OCI-LY7 (cell line): ENCODE results near the gene HS3ST4. TPM values are rescaled to one million over a fixed set of nuclear protein-coding genes. Genes with fewer than 3 reads are reported as not detected.
"Not testable (repeated sequence)": the region's sequence is repeated elsewhere in the genome, so short reads cannot be mapped to it uniquely, and the experiment has no call there.

Experiments
- BruUV-seq: library from RNA; stranded (reverse); fragments of 400-500 nt; replicated peaks from 2 replicates; lab custom pipeline; 2021; lab: Mats Ljungman, UMichigan
- CTCF ChIA-PET: fragments of 300-600 bp; sonication (Branson Sonifier 250); formaldehyde crosslinking; loops from one replicate; lab custom pipeline; 2022; ENCODE audit warnings: antibody characterized with exemption; ENCODE audit not compliant: unreplicated experiment; lab: Charles Lee
- POLR2A ChIA-PET: fragments of 300-600 bp; sonication (Branson Sonifier 250); formaldehyde crosslinking; loops from one replicate; lab custom pipeline; 2022; ENCODE audit warnings: antibody characterized with exemption; lab: Charles Lee
- DNase-seq: peaks from one replicate; pipeline ENCODE4 v3.0.0-alpha.2; 2015; ENCODE audit warnings: low spot score
- H2AFZ ChIP-seq: fragments of 200-600 bp; sonication (generic), shearing (Covaris generic); 2 replicates; pipeline ENCODE4 v1.6.1; 2014; ENCODE audit warnings: mild to moderate bottlenecking, antibody characterized with exemption, low read length, moderate library complexity
- H3K27ac ChIP-seq: fragments of 200-600 bp; sonication (generic); 2 replicates; pipeline ENCODE4 v1.5.1; 2014; ENCODE audit warnings: mixed run types, low read depth, mild to moderate bottlenecking, moderate library complexity, low read length, inconsistent platforms; ENCODE audit not compliant: poor library complexity, severe bottlenecking
- H3K36me3 ChIP-seq: fragments of 200-600 bp; sonication (generic); 2 replicates; pipeline ENCODE4 v1.6.1; 2014; ENCODE audit warnings: mild to moderate bottlenecking, antibody characterized with exemption, low read length, moderate library complexity, mixed read lengths; ENCODE audit not compliant: insufficient read depth
- H3K4me1 ChIP-seq: fragments of 200-600 bp; sonication (generic); 2 replicates; pipeline ENCODE4 v1.5.1; 2014; ENCODE audit warnings: mild to moderate bottlenecking, low read length; ENCODE audit not compliant: insufficient read depth, poor library complexity, severe bottlenecking
- H3K4me2 ChIP-seq: fragments of 200-600 bp; sonication (generic); 2 replicates; pipeline ENCODE4 v1.6.1; 2014; ENCODE audit warnings: mild to moderate bottlenecking, low read length
- H3K4me3 ChIP-seq: fragments of 200-600 bp; sonication (generic); 2 replicates; pipeline ENCODE4 v1.5.1; 2014; ENCODE audit warnings: mild to moderate bottlenecking, low read depth, low read length; ENCODE audit not compliant: poor library complexity, severe bottlenecking
- H3K79me2 ChIP-seq: fragments of 200-600 bp; sonication (generic); 2 replicates; pipeline ENCODE4 v1.6.1; 2016; ENCODE audit warnings: low read depth, mild to moderate bottlenecking, low read length, moderate library complexity, mixed read lengths; ENCODE audit not compliant: insufficient read depth
- H3K9me2 ChIP-seq: fragments of 200-600 bp; sonication (generic); 2 replicates; pipeline ENCODE4 v1.6.1; 2016; ENCODE audit warnings: mild to moderate bottlenecking, low read length, mixed read lengths; ENCODE audit not compliant: insufficient read depth
- H3K9me3 ChIP-seq: fragments of 200-600 bp; sonication (generic); 2 replicates; pipeline ENCODE4 v1.6.1; 2014; ENCODE audit warnings: mild to moderate bottlenecking, mixed run types, low read length, mixed read lengths
- H4K20me1 ChIP-seq: fragments of 200-600 bp; sonication (generic); 2 replicates; pipeline ENCODE4 v1.6.1; 2014; ENCODE audit warnings: mild to moderate bottlenecking, antibody characterized with exemption, low read length, moderate library complexity, mixed read lengths; ENCODE audit not compliant: insufficient read depth
- EZH2phosphoT487 ChIP-seq: fragments of 200-600 bp; sonication (generic); IDR thresholded peaks from 2 replicates; pipeline ENCODE4 v1.6.1; 2018; ENCODE audit warnings: low read depth, borderline replicate concordance, mild to moderate bottlenecking, mixed run types, antibody characterized with exemption, low read length, moderate library complexity, mixed read lengths
- intact Hi-C: fragments of 100-400 bp; cut with micrococcal nuclease; formaldehyde crosslinking; loops from one replicate; pipeline ENCODE4 v1.10.0; 2022; ENCODE audit not compliant: unreplicated experiment
- total RNA-seq, 2 experiments: library from RNA; depleted of rRNA in 1 of 2; stranded (reverse); fragments of >200 nt in 1 of 2; shearing (Covaris generic) in 1 of 2; gene quantifications; 2 replicates each; pipeline ENCODE4 v1.2.3, GENCODE V29; 2014 to 2022
- TF ChIP-seq, protein P1 (sequence below): fragments of 200-600 bp; sonication (generic); conservative IDR thresholded peaks from 2 replicates; pipeline ENCODE4 v1.5.1; 2014; ENCODE audit warnings: mild to moderate bottlenecking, antibody characterized with exemption, low read length, moderate library complexity, mixed read lengths

HS3ST4 gene
- total RNA-seq, 2 experiments from 2014 or later, result not detected

DNA sequence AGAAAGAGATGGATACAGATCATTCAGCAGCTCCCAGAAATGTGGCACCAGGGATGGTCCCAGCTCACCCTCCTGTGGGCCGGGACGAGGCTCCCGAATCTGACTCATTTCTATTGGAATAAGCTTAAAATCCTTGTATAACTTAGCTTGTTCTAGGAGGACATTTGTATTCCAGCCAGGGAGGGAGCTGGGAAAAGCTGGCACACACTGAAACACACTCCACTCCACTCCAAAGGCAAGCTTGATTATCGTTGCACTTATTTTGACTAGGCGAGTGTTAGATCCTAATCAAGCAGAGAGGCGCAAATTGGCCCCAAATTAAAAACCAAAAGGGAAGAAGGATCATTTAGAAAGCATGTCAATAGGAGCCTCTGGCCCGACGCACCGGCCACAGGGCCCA, 339.5 kb downstream of the HS3ST4 start:
- Histone ChIP-seq H3K4me1 (no peaks in the 10 kb centered on the region), H3K9me2 (no peaks in the 10 kb centered on the region), H3K4me2 (no peak overlapping the region), H3K36me3 (no peaks in the 10 kb centered on the region), H3K27ac (no peak overlapping the region), H3K4me3 (no peak overlapping the region), H3K79me2 (no peaks in the 10 kb centered on the region), H4K20me1 (no peaks in the 10 kb centered on the region), H2AFZ (no peak overlapping the region), H3K9me3 (no peaks in the 10 kb centered on the region)
- intact Hi-C loops, result no loop called here
- ChIA-PET CTCF (no interaction called here), POLR2A (no interaction called here)
- BruUV-seq, result no TSS peak
- no peak for DNase-seq
- TF ChIP-seq EZH2phosphoT487, result no peak
- TF ChIP-seq, protein P1, sequence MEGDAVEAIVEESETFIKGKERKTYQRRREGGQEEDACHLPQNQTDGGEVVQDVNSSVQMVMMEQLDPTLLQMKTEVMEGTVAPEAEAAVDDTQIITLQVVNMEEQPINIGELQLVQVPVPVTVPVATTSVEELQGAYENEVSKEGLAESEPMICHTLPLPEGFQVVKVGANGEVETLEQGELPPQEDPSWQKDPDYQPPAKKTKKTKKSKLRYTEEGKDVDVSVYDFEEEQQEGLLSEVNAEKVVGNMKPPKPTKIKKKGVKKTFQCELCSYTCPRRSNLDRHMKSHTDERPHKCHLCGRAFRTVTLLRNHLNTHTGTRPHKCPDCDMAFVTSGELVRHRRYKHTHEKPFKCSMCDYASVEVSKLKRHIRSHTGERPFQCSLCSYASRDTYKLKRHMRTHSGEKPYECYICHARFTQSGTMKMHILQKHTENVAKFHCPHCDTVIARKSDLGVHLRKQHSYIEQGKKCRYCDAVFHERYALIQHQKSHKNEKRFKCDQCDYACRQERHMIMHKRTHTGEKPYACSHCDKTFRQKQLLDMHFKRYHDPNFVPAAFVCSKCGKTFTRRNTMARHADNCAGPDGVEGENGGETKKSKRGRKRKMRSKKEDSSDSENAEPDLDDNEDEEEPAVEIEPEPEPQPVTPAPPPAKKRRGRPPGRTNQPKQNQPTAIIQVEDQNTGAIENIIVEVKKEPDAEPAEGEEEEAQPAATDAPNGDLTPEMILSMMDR, result no peak

GRCh38 chr16:26032661-26033060, 340.9 kb downstream of the HS3ST4 start:
- H3K27ac ChIP-seq, H4K20me1 ChIP-seq, H3K9me2 ChIP-seq, H3K4me2 ChIP-seq, CTCF ChIA-PET, H3K4me3 ChIP-seq, H3K4me1 ChIP-seq, H3K9me3 ChIP-seq, BruUV-seq, H2AFZ ChIP-seq, POLR2A ChIA-PET, DNase-seq, H3K36me3 ChIP-seq, H3K79me2 ChIP-seq, intact Hi-C loops: not testable (repeated sequence)

- POLR2A ChIA-PET, result interaction anchor here (0.6 kb wide), 1 partner anchor 23 kb away, joined by 3 read pairs; no protein-coding TSS in a partner anchor
- H3K9me2 ChIP-seq, result no peaks in the 10 kb centered on the region
- H4K20me1 ChIP-seq, result no peaks in the 10 kb centered on the region
- no peak for DNase-seq
- intact Hi-C loops, result no loop called here
- H3K27ac ChIP-seq, result no peak overlapping the region
- H3K4me2 ChIP-seq, result no peak overlapping the region
- CTCF ChIA-PET, result no interaction called here
- no peak overlapping the region for H2AFZ ChIP-seq
- no peaks in the 10 kb centered on the region for H3K79me2 ChIP-seq
- TF ChIP-seq, protein P1, result no peak
- no peak for TF ChIP-seq EZH2phosphoT487
- no peaks in the 10 kb centered on the region for H3K4me1 ChIP-seq
- no TSS peak for BruUV-seq
- H3K4me3 ChIP-seq, result no peak overlapping the region
- no peaks in the 10 kb centered on the region for H3K9me3 ChIP-seq
- H3K36me3 ChIP-seq, result no peaks in the 10 kb centered on the region
Measured at GRCh38 chr16:26041952-26042668, 350.4 kb downstream of the HS3ST4 start.
